Spleen (tissue), 7 donors: ENCODE data around the gene DEFB132.
"Not testable (repeated sequence)": the region's sequence is repeated elsewhere in the genome, so short reads cannot be mapped to it uniquely, and the experiment has no call there.

Source experiments
- CTCF ChIP-seq, 11 experiments: fragments of 200-600 bp in 7 of 11; fragments of 450-650 bp in 4 of 11; sonication (generic) in 4 of 11; IDR thresholded peaks in 8 of 11; conservative IDR thresholded peaks in 3 of 11; 1 replicate in 7 of 11; 2 replicates in 4 of 11; pipeline versions ENCODE4 v1.4.0 to v1.8.0; 2016 to 2021; ENCODE audit warnings: antibody characterized with exemption in 11 of 11, inconsistent platforms in 4 of 11, mild to moderate bottlenecking in 1 of 11
- POLR2A ChIP-seq, 3 donors: fragments of 450-650 bp; IDR thresholded peaks; one replicate each; pipeline ENCODE4 v1.5.1; 2017; ENCODE audit warnings: antibody characterized with exemption in 3 of 3, mild to moderate bottlenecking in 1 of 3
- donor health status: DM: no; HTN: no; CAD: no; lungs with moderate emphysema.
- donor health status: DM: no; HTN: no; CAD: no.
- donor health status: DM: no; HTN: no; CAD: no.

- TF ChIP-seq CTCF (IDR thresholded peaks at IDR 0.05 in 8 of 11, conservative IDR thresholded peaks at IDR 0.05 in 3 of 11); POLR2A (IDR thresholded peaks at IDR 0.05): not testable (repeated sequence)
Measured at GRCh38 chr20:253447-253846, 4.1 kb upstream of the DEFB132 start.
